Mesenteric fat pad (tissue), 1 donor: ENCODE results near the gene PAXX. TPM values are rescaled to one million over a fixed set of nuclear protein-coding genes. Genes with fewer than 3 reads are reported as not detected.

Source experiments
- total RNA-seq: library from RNA; stranded (reverse); fragmentation: NEBNext Ultra II Directional; extraction: Animal tissue kit (Norgen Biotek cat#: 25700); gene quantifications from one replicate; pipeline ENCODE4 v1.2.1, GENCODE V29; 2021
- donor health status: DM: yes; HTN: yes; CAD: no.

PAXX gene
- total RNA-seq, 1 donor from 2014 or later: 29.4 TPM

Other genes with a start within 250 kb of the PAXX start
- gene LCN10, start 249.5 kb upstream of the PAXX start, total RNA-seq: 9.2 TPM
- gene LCN6, start 243.9 kb upstream of the PAXX start, total RNA-seq: 16.2 TPM
- not detected for gene LCN8, start 234.2 kb upstream of the PAXX start, total RNA-seq
- gene LCN15, start 227.9 kb upstream of the PAXX start, total RNA-seq: 0.32 TPM
- gene TMEM141, start 201.1 kb upstream of the PAXX start, total RNA-seq: 33.0 TPM
- gene CCDC183, start 196.1 kb upstream of the PAXX start, total RNA-seq: 0.71 TPM
- gene RABL6, start 184.5 kb upstream of the PAXX start, total RNA-seq: 54.9 TPM
- 1.00 TPM for gene AJM1, start 149.9 kb upstream of the PAXX start, total RNA-seq
- gene PHPT1, start 143.0 kb upstream of the PAXX start, total RNA-seq: 89.6 TPM
- 1.6 TPM for gene MAMDC4, start 140.1 kb upstream of the PAXX start, total RNA-seq
- 215 TPM for gene EDF1, start 126.1 kb upstream of the PAXX start, total RNA-seq
- 8.8 TPM for gene TRAF2, start 105.9 kb upstream of the PAXX start, total RNA-seq
- 95.2 TPM for gene FBXW5, start 47.7 kb upstream of the PAXX start, total RNA-seq
- not detected for gene C8G, start 47.2 kb upstream of the PAXX start, total RNA-seq
- not detected for gene LCN12, start 40.1 kb upstream of the PAXX start, total RNA-seq
- 249 TPM for gene PTGDS, start 14.9 kb upstream of the PAXX start, total RNA-seq
- 0.71 TPM for gene LCNL1, start 9.4 kb upstream of the PAXX start, total RNA-seq
- 1.6 TPM for gene CLIC3, start 4.1 kb downstream of the PAXX start, total RNA-seq
- 47.2 TPM for gene ABCA2, start 35.8 kb downstream of the PAXX start, total RNA-seq
- gene FUT7, start 39.7 kb downstream of the PAXX start, total RNA-seq: 0.55 TPM
- gene NPDC1, start 53.8 kb downstream of the PAXX start, total RNA-seq: 95.3 TPM
- not detected for gene ENTPD2, start 61.6 kb downstream of the PAXX start, total RNA-seq
- gene SAPCD2, start 78.1 kb downstream of the PAXX start, total RNA-seq: 0.42 TPM
- gene UAP1L1, start 85.1 kb downstream of the PAXX start, total RNA-seq: 28.1 TPM
- gene MAN1B1, start 94.6 kb downstream of the PAXX start, total RNA-seq: 33.0 TPM
- 150 TPM for gene DPP7, start 122.3 kb downstream of the PAXX start, total RNA-seq
- not detected for gene GRIN1, start 146.7 kb downstream of the PAXX start, total RNA-seq
- gene LRRC26, start 177.6 kb downstream of the PAXX start, total RNA-seq: not detected
- not detected for gene TMEM210, start 179.6 kb downstream of the PAXX start, total RNA-seq
- 39.3 TPM for gene ANAPC2, start 196.1 kb downstream of the PAXX start, total RNA-seq
- 53.3 TPM for gene SSNA1, start 196.3 kb downstream of the PAXX start, total RNA-seq
- 5.1 TPM for gene TPRN, start 208.3 kb downstream of the PAXX start, total RNA-seq
- 24.8 TPM for gene TMEM203, start 213.2 kb downstream of the PAXX start, total RNA-seq
- 10.4 TPM for gene NDOR1, start 213.3 kb downstream of the PAXX start, total RNA-seq
- gene RNF208, start 229.8 kb downstream of the PAXX start, total RNA-seq: 5.9 TPM
- 0.42 TPM for gene CYSRT1, start 232.8 kb downstream of the PAXX start, total RNA-seq
- gene RNF224, start 235.1 kb downstream of the PAXX start, total RNA-seq: not detected
- not detected for gene SLC34A3, start 238.5 kb downstream of the PAXX start, total RNA-seq
- gene TUBB4B, start 248.9 kb downstream of the PAXX start, total RNA-seq: 298 TPM